HS-27A (cell line): ENCODE results near the gene TRUB2.
"Not testable (repeated sequence)": the region's sequence is repeated elsewhere in the genome, so short reads cannot be mapped to it uniquely, and the experiment has no call there.

Source experiments
- DNase-seq: peaks from one replicate; pipeline ENCODE4 v3.0.0-alpha.2; 2012; ENCODE audit warnings: low read depth, missing footprints

TRUB2 gene

DNA sequence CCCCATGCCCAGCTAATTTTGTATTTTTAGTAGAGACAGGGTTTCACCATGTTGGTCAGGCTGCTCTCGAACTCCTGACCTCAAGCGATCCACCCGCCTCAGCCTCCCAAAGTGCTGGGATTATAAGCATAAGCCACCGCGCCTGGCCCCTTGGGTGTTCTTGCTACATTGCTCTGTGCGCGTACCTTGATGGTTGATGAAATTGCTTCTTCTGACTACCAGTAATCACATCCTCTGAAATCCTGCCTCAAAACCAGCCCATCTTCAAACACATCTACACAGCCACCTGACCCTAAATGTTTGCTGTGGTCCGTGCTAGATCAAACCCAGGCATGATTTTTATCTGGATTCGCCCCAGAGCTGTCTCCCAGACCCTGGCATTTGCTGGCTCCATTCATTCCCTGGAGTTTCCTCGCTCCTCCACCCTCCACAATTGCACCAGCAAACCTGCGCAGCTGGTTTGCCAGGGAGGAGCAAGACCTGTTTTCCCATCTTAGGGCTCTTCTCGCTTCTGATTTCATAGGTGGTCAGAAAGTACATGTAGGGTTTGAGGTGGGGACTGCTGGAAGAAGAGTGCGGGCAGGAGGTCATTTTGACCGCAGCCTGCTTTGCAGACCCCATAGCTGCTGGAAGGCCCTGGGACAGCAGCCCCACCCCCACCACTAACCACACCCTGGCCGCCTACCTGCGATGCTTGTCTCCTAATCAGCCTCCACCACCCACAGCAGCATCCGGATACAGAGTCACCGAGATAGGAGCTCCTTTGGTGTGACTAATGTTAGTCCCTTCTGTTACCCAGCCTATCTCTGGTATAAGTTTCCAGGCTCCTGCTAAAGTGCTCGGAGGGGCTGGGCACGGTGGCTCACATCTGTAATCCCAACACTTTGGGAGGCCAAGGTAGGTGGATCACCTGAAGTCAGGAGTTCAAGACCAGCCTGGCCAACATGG, 23.4 kb downstream of the TRUB2 start:
- no peak for DNase-seq

- no peak for DNase-seq
Measured at GRCh38 chr9:128297221-128297773, 24.9 kb downstream of the TRUB2 start.

- no peak for DNase-seq
Measured at GRCh38 chr9:128296340-128297220, 25.7 kb downstream of the TRUB2 start.

DNA sequence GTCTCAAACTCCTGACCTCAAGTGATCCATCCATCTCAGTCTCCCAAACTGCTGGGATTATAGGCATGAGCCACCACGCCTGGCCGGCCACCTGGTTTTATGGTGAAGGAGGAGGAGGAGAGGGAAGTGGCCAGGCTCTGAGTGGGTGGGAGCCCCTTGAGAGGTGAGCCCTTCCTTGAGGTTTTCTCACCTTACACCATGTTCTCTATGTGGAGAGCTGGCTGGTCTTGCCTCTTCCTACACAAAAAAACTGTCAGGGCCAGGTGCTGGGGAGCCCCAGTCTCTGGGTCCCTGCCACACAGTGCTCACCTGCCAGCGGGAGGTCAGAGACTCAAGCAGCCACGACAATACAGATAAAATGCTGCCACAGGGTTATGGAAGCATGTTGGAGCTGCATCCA, 28.1 kb downstream of the TRUB2 start:
- DNase-seq, result no peak

- DNase-seq, result no peak
Measured at GRCh38 chr9:128293091-128293490, 29.2 kb downstream of the TRUB2 start.

DNA sequence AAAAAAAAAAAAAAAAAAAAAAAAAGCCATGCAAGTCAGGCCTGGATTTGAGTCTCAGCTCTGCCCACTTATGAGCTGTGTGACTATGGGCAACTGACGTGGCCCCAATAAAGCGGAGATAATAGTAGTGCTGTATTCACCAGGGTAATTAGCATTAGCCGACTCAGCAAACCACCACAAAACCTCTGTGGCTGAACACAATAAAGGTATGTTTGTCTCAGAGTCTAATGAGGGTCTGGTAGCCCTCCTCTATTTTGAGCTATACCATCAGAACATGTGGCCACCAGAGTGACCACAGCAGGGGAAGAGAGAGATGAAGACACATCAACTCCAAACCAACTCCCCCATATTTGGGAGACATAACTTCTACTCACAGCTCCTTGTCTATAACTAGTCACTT, 30.2 kb downstream of the TRUB2 start:
- DNase-seq, result no peak

DNA sequence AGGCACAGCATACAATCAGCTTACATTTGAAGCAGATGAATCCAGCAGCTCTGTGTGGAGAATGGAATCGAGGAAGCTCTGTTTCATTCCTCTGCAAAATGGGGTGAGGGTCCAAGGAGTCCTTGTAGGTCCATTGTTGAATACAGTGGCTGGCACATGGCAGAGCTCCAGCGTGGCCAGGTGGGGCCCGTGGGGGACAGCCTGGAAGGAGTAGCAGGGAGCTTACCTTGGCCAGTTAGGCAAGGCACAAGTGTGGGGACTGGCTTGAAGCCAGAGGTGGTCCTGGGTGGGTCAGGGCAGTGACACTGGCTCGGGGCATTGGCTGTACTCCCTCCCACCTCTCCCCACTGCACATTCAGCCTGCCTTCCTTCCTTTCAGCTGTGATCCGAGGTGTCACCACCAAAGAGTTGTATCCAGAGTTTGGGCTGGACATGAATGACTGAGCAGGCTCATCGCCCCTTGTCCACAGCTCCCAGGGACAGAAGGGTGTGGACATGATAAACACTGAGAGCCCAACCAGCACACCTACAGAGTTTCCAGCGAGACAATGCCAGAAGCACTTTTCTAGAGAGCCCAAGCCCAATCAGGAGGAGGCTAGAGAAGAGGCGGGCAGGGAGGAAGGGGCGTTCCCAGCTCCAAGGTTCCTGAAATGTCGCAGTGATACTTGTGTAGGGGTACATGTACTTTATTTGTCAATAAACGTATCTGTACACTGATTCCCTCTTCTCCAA, 33.8 kb downstream of the TRUB2 start:
- DNase-seq, result no peak

- no peak for DNase-seq
Measured at GRCh38 chr9:128286440-128286839, 35.8 kb downstream of the TRUB2 start.

- DNase-seq, result no peak
Measured at GRCh38 chr9:128285033-128285784, 37.0 kb downstream of the TRUB2 start.

DNA sequence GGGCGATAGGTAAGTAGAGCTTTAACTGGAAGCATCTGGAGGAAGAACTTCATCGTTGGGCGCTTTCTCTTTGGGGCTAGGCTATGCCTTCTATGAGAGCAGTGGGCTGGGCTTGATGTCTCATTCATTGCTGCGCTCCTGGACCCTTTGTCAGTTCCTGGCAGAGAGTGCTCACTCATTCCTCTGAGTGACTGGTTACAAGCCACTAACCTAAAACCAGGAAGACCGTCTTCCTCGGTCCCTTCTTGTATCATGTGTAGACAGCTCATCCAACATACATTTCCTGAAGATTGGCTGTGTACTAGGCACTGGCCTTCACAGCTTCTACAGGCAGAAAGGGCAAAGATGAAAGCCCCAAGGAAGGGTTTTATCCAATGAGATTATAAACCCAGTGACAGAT, 39.7 kb downstream of the TRUB2 start:
- DNase-seq, result no peak

DNA sequence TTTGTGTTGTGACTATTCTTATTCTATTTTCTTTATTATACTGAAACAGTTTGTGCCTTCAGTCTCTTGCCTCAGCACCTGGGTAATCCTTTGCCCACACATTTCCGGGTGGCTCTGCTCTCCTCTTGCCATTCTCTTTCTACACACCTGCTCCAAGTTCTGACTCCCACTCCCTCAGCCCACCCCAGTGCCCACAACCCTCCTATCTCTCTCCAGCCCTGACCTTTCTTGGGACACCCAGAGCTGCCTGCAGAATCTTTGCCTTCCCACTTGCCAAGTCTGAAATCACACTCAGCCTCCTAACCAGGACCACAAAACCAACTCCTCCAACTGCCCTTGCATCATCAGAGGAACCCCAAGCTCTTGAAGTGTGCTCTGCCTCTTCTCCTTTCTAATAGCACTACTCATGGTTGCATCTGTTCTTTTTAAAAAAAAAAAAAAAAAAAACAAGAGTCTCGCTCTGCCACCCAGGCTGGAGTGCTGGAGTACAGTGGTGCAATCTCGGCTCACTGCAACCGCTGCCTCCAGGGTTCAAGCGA, 42.1 kb downstream of the TRUB2 start:
- DNase-seq, result no peak

DNA sequence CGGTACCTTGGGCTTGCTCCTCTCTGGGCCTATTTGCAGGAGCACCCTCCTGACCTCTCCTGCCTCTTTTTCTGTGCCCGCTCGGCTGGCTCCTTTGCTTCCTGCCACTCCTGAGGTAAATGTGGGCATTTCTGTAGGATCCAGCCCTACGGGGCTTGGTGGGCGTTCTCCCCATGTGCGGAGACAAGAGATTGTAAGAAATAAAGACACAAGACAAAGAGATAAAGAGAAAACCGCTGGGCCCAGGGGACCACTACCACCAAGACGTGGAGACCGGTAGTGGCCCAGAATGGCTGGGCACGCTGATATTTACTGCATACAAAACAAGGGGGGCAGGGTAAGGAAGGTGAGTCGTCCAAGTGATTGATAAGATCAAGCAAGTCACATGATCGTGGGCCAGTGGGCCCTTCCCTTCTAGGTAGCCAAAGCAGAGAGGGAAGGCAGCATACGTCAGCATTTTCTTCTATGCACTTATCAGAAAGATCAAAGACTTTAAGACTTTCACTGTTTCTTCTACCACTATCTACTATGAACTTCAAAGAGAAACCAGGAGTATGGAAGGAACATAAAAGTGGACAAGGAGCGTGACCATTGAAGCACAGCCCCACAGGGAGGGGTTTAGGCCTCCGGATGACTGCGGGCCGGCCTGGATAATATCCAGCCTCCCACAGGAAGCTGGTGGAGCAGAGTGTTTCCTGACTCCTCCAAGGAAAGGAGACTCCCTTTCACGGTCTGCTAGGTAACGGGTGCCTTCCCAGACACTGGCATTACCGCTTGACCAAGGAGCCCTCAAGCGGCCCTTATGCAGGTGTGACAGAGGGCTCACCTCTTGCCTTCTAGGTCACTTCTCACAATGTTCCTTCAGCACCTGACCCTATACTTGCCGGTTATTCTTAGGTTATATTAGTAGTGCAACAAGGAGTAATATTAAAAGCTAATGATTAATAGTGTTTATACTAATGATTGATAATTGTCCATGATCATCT, 42.9 kb downstream of the TRUB2 start:
- DNase-seq, result not testable (repeated sequence)

GRCh38 chr9:128276574-128277270, 45.5 kb downstream of the TRUB2 start:
- DNase-seq, result no peak

GRCh38 chr9:128276008-128276573, 46.2 kb downstream of the TRUB2 start, which contains the start of gene SWI5:
SWI5 (plus strand) TSS chr9:128276276.
- DNase-seq, result peak; percentile 100

DNA sequence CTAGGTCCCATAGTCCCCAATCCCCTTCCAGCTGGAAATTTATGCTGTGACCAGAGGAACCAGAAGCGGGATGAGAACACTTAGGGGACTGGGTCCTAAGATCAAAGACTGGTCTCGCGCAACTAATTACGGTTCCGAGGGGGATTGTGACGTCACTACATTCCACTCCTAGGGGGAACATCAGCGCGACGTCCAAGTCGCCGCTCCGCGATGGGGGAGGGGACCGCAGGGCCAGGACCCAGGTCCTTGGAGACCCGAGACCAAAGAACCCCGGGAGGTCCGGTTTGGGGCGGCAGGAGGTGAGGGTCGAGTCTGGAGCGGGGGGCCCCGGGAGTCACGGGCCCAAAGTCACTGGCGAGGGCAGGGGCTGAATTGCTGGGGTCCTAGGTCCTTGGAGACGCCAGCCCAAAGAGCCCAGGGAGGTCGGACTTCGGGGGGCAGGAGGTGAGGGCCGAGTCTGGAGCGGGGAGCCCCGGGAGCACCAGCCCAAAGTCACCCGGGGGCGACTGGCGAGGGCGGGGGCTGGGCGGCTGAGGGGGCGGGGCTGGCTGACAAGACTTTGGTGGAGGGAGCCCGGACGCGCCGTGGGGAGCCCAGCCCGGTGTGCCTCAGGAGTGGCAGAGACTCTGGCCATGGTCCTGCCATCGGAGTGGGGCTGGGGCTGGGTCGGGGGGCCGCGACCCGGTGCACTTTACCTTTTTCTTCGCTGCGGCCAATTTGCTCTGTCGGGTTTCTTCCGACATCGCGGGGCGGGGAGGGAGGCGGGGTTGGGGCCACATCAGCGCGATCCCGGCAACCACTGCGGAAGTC, 46.8 kb downstream of the TRUB2 start, which contains the start of gene GOLGA2:
Gene GOLGA2 (minus strand): TSS at position 810 of the 810 bp plus-strand sequence. CDS start 31 bp downstream, at position 779.
- no peak for DNase-seq

DNA sequence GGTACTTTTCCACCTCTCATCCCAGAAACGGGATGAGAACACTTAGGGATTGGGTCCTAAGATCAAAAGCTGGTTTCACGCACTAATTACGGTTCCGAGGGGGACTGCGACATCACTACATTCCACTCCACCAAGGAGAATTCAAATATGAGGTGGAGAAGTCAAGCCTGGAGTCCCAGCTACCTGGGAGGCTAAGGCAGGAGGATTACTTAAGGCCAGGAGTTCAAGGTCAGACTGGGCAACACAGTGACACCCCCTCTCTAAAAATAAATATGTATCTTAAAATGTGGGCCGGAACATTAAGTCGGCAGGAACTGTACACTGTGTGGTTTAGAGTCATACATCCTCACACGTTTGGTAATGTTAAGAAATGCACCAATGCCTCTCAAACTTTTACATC, 48.0 kb downstream of the TRUB2 start:
- no peak for DNase-seq

DNA sequence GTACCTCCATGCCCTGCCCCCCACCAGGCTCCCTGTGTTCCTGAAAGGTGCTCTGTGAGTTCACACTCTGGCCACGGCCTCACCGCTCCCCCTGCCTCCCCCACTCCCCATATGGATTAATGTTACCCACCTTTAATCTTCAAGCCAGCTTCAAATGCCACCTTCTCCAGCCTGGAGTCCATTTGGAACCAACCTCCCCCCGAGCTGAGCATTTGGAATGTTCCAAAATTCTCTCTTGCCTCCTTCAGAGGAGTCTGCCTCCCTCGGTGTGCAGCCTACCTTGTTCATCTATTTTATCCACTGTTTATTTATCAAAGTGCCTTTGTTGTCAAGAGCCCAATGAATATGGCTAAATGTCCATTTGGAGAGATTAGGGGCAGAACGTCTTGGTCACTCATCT, 50.7 kb downstream of the TRUB2 start:
- DNase-seq, result no peak

DNA sequence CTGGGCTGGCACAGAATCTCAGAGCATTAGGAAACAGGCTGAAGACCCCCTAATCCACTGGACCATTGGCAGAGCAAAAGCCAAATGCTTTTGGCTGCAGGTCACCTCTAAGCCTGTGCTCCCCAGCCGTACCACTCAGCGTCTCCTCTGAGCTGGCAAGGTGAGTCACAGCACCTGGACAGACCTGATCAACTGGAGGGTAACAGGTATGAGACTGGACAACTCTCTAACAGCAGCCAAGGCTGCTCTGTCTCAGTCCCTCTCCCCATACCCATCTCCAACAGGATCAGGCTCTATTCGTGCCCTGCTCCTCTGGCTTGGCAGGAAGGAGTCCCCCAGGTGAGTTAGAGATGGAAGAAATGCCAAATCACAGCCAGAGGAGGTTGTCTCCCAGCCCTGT, 51.1 kb downstream of the TRUB2 start:
- DNase-seq, result no peak
